Vagina (tissue), 2 donors: Measurements from ENCODE around the gene TMEM11.

ENCODE experiments used
- POLR2A ChIP-seq, 2 donors: fragments of 450-650 bp; IDR thresholded peaks; one replicate each; pipeline ENCODE4 v1.6.1; 2017; ENCODE audit warnings: antibody characterized with exemption in 2 of 2, mild to moderate bottlenecking in 2 of 2, moderate library complexity in 2 of 2
- POLR2AphosphoS5 ChIP-seq, 2 donors: sonication (generic); formaldehyde crosslinking; IDR thresholded peaks; one replicate each; pipeline ENCODE4 v1.9.0; 2017; ENCODE audit warnings: antibody characterized with exemption in 2 of 2, mild to moderate bottlenecking in 2 of 2, low read depth in 1 of 2; ENCODE audit not compliant: insufficient read depth in 1 of 2
- TF ChIP-seq, protein P1 (sequence below), 3 experiments: fragments of 450-650 bp in 2 of 3; fragments of 200-600 bp in 1 of 3; sonication (generic) in 1 of 3; IDR thresholded peaks; one replicate each; pipeline ENCODE4 v1.5.1; 2017 to 2019; ENCODE audit warnings: antibody characterized with exemption in 3 of 3, mild to moderate bottlenecking in 2 of 3, moderate library complexity in 2 of 3

DNA sequence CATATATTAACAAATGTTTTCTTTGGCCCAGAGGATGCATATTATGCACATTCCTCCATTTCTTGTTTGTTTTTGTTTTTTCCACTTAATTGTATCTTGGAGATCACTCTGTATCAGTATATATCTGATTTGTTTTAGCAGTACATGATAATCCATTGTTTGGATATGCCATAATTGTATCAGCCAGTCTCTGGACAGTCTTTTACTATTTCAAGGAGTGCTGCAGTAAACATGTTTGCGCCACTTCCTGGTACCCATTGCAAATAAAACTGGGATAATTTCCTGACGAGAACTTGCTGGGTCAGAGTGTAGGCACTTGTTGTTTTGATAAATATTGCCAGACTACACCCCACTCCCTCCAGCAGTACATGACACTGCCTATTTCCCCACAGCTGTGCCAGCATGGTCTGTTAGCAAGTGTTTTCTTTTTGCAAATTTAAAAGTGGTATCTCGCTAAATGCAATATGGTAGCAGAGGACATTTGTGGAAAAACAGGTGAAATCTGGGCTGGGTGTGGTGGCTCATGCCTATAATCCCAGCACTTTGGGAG is 4.9 kb upstream of the TMEM11 start:
- TF ChIP-seq, protein P1, sequence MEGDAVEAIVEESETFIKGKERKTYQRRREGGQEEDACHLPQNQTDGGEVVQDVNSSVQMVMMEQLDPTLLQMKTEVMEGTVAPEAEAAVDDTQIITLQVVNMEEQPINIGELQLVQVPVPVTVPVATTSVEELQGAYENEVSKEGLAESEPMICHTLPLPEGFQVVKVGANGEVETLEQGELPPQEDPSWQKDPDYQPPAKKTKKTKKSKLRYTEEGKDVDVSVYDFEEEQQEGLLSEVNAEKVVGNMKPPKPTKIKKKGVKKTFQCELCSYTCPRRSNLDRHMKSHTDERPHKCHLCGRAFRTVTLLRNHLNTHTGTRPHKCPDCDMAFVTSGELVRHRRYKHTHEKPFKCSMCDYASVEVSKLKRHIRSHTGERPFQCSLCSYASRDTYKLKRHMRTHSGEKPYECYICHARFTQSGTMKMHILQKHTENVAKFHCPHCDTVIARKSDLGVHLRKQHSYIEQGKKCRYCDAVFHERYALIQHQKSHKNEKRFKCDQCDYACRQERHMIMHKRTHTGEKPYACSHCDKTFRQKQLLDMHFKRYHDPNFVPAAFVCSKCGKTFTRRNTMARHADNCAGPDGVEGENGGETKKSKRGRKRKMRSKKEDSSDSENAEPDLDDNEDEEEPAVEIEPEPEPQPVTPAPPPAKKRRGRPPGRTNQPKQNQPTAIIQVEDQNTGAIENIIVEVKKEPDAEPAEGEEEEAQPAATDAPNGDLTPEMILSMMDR (IDR thresholded peaks at IDR 0.05) = no peak
- TF ChIP-seq POLR2A (IDR thresholded peaks at IDR 0.05) (no peak), POLR2AphosphoS5 (IDR thresholded peaks at IDR 0.05; ENCODE audit: insufficient read depth in 1 of 2, low read depth in 1 of 2) (no peak)
